ENCODE measurements around the gene KCNN3.

The KCNN3 gene

DNA sequence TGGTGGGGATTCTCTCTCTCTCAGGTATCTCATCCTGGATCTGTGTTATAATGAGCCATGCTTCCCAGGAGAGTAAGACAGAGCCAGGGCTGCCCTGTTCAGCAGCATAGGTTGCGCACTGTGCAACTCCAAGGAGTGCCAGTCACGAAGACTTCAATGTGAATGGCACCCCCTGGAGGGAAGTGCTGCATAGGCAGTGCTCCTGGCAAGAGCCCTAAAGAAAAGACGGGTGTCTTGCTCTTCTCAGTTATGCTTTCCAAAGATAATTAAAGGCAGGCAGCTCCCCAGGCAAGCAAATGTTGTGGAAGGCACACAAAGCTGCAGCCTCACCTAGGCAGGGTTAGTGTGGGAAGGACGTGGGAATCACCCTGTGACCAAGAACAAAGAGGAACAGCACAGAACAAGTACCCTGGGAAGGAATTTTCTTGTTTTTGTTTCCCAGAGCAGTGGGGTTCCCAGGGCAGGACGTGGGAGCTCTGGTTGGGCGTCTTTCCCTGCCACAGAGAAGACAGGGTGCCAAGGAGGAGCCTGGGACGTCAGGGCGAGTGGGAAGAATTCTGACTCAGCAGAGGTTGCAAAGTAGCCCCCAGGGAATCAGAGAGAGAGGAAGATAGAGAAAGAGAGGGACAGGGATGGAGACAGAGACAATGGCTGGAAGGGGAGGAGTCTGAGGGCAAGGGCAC is 120.9 kb downstream of the KCNN3 start (continued):
- TF ChIP-seq, protein P1, sequence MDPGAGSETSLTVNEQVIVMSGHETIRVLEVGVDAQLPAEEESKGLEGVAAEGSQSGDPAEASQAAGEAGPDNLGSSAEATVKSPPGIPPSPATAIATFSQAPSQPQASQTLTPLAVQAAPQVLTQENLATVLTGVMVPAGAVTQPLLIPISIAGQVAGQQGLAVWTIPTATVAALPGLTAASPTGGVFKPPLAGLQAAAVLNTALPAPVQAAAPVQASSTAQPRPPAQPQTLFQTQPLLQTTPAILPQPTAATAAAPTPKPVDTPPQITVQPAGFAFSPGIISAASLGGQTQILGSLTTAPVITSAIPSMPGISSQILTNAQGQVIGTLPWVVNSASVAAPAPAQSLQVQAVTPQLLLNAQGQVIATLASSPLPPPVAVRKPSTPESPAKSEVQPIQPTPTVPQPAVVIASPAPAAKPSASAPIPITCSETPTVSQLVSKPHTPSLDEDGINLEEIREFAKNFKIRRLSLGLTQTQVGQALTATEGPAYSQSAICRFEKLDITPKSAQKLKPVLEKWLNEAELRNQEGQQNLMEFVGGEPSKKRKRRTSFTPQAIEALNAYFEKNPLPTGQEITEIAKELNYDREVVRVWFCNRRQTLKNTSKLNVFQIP (CRISPR knock-in tag; IDR thresholded peaks at IDR 0.05; ENCODE audit: borderline replicate concordance, low read depth), result no peak
- no peak for TF ChIP-seq PPARA (CRISPR knock-in tag; IDR thresholded peaks at IDR 0.05; ENCODE audit: borderline replicate concordance)

DNA sequence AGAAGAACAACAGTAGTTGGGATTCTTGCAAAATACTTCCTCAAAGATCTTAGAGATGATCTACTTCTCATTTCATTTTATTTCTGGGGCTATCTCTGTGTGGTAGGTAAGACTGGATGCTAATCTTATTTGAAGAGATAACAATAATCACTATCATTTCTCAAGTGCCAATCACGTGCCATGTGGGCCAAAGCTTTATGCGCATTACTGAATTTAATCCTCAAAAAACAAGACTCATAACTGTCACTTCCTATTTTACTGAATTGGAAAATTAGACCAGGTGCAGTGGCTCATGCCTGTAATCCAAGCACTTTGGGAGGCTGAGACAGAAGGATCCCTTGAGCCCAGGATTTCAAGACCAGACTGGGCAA is 121.7 kb downstream of the KCNN3 start:
- TF ChIP-seq, protein P2, sequence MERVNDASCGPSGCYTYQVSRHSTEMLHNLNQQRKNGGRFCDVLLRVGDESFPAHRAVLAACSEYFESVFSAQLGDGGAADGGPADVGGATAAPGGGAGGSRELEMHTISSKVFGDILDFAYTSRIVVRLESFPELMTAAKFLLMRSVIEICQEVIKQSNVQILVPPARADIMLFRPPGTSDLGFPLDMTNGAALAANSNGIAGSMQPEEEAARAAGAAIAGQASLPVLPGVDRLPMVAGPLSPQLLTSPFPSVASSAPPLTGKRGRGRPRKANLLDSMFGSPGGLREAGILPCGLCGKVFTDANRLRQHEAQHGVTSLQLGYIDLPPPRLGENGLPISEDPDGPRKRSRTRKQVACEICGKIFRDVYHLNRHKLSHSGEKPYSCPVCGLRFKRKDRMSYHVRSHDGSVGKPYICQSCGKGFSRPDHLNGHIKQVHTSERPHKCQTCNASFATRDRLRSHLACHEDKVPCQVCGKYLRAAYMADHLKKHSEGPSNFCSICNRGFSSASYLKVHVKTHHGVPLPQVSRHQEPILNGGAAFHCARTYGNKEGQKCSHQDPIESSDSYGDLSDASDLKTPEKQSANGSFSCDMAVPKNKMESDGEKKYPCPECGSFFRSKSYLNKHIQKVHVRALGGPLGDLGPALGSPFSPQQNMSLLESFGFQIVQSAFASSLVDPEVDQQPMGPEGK (CRISPR knock-in tag; IDR thresholded peaks at IDR 0.05; ENCODE audit: borderline replicate concordance), result no peak
- no peak for TF ChIP-seq ARNTL (CRISPR knock-in tag; IDR thresholded peaks at IDR 0.05; ENCODE audit: borderline replicate concordance, low read depth)
- TF ChIP-seq ZNF70 (CRISPR knock-in tag; IDR thresholded peaks at IDR 0.05), result no peak
- TF ChIP-seq, protein P3, sequence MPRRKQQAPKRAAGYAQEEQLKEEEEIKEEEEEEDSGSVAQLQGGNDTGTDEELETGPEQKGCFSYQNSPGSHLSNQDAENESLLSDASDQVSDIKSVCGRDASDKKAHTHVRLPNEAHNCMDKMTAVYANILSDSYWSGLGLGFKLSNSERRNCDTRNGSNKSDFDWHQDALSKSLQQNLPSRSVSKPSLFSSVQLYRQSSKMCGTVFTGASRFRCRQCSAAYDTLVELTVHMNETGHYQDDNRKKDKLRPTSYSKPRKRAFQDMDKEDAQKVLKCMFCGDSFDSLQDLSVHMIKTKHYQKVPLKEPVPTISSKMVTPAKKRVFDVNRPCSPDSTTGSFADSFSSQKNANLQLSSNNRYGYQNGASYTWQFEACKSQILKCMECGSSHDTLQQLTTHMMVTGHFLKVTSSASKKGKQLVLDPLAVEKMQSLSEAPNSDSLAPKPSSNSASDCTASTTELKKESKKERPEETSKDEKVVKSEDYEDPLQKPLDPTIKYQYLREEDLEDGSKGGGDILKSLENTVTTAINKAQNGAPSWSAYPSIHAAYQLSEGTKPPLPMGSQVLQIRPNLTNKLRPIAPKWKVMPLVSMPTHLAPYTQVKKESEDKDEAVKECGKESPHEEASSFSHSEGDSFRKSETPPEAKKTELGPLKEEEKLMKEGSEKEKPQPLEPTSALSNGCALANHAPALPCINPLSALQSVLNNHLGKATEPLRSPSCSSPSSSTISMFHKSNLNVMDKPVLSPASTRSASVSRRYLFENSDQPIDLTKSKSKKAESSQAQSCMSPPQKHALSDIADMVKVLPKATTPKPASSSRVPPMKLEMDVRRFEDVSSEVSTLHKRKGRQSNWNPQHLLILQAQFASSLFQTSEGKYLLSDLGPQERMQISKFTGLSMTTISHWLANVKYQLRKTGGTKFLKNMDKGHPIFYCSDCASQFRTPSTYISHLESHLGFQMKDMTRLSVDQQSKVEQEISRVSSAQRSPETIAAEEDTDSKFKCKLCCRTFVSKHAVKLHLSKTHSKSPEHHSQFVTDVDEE (CRISPR knock-in tag; IDR thresholded peaks at IDR 0.05), result no peak
- TF ChIP-seq CSDC2 (CRISPR knock-in tag; IDR thresholded peaks at IDR 0.05), result no peak
- TF ChIP-seq, protein P4, sequence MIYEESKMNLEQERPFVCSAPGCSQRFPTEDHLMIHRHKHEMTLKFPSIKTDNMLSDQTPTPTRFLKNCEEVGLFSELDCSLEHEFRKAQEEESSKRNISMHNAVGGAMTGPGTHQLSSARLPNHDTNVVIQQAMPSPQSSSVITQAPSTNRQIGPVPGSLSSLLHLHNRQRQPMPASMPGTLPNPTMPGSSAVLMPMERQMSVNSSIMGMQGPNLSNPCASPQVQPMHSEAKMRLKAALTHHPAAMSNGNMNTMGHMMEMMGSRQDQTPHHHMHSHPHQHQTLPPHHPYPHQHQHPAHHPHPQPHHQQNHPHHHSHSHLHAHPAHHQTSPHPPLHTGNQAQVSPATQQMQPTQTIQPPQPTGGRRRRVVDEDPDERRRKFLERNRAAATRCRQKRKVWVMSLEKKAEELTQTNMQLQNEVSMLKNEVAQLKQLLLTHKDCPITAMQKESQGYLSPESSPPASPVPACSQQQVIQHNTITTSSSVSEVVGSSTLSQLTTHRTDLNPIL (CRISPR knock-in tag; IDR thresholded peaks at IDR 0.05; ENCODE audit: low read depth), result no peak
- TF ChIP-seq ZFP30 (CRISPR knock-in tag; IDR thresholded peaks at IDR 0.05), result no peak
- TF ChIP-seq SNAI2 (CRISPR knock-in tag; IDR thresholded peaks at IDR 0.05), result no peak
- TF ChIP-seq PPARA (CRISPR knock-in tag; IDR thresholded peaks at IDR 0.05; ENCODE audit: borderline replicate concordance), result no peak
- TF ChIP-seq GLIS3 (CRISPR knock-in tag; IDR thresholded peaks at IDR 0.05), result no peak
- TF ChIP-seq, protein P5, sequence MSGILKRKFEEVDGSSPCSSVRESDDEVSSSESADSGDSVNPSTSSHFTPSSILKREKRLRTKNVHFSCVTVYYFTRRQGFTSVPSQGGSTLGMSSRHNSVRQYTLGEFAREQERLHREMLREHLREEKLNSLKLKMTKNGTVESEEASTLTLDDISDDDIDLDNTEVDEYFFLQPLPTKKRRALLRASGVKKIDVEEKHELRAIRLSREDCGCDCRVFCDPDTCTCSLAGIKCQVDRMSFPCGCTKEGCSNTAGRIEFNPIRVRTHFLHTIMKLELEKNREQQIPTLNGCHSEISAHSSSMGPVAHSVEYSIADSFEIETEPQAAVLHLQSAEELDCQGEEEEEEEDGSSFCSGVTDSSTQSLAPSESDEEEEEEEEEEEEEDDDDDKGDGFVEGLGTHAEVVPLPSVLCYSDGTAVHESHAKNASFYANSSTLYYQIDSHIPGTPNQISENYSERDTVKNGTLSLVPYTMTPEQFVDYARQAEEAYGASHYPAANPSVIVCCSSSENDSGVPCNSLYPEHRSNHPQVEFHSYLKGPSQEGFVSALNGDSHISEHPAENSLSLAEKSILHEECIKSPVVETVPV (CRISPR knock-in tag; IDR thresholded peaks at IDR 0.05), result no peak
- TF ChIP-seq OSR1 (CRISPR knock-in tag; IDR thresholded peaks at IDR 0.05), result no peak
- TF ChIP-seq RARB (CRISPR knock-in tag; IDR thresholded peaks at IDR 0.05), result no peak
- TF ChIP-seq ESRRG (CRISPR knock-in tag; IDR thresholded peaks at IDR 0.05), result no peak
- no peak for TF ChIP-seq TOX (CRISPR knock-in tag; IDR thresholded peaks at IDR 0.05; ENCODE audit: borderline replicate concordance)
- TF ChIP-seq ZNF565 (CRISPR knock-in tag; conservative IDR thresholded peaks at IDR 0.05; ENCODE audit: low read depth), result no peak
- no peak for ATAC-seq

DNA sequence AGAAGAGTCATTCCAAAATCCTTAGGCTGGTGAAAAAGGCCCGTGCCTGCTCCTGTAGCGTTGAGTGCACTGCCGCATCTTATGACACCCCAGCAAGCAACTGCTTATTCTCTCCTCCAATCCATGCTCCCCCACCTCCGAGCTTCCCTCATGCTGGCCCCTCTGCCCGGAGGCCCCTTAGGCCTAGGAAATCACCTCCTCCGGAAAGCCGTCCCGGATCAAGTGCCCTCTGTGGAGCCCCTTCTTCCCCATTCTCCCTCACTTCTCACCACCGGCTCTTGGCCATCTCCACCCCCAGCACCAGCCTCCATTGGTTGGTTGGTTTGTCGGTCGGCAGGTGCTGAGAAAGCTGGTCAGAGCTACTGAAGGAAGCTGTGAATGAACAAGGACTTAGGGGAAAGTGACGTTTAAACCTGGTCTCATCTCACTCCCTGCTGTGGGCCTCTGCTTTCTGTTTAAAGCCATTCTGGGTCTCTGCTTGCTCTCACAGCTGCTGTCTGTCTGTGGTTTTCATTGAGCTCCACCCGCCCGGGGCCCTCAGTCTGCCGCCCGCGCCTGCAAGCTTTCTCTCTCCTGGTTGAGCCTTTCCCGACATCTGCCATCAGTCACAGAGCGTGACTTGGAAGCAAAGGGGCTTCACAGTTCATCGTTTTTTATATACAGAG is 122.2 kb downstream of the KCNN3 start:
- TF ChIP-seq ISL1 (CRISPR knock-in tag; IDR thresholded peaks at IDR 0.05), result no peak
- TF ChIP-seq SNAI2 (CRISPR knock-in tag; IDR thresholded peaks at IDR 0.05), result no peak
- no peak for TF ChIP-seq PPARA (CRISPR knock-in tag; IDR thresholded peaks at IDR 0.05; ENCODE audit: borderline replicate concordance)
- no peak for TF ChIP-seq ZFP3 (CRISPR knock-in tag; IDR thresholded peaks at IDR 0.05)
- TF ChIP-seq ESRRG (CRISPR knock-in tag; IDR thresholded peaks at IDR 0.05), result no peak
- TF ChIP-seq ZC3H10 (CRISPR knock-in tag; IDR thresholded peaks at IDR 0.05), result no peak
- no peak for TF ChIP-seq GLIS3 (CRISPR knock-in tag; IDR thresholded peaks at IDR 0.05)
- TF ChIP-seq ZFP30 (CRISPR knock-in tag; IDR thresholded peaks at IDR 0.05), result no peak
- TF ChIP-seq, protein P1 (CRISPR knock-in tag; IDR thresholded peaks at IDR 0.05; ENCODE audit: borderline replicate concordance, low read depth), result no peak
- no peak for TF ChIP-seq ZNF70 (CRISPR knock-in tag; IDR thresholded peaks at IDR 0.05)
- TF ChIP-seq ZNF565 (CRISPR knock-in tag; conservative IDR thresholded peaks at IDR 0.05; ENCODE audit: low read depth), result no peak
- TF ChIP-seq ARNTL (CRISPR knock-in tag; IDR thresholded peaks at IDR 0.05; ENCODE audit: borderline replicate concordance, low read depth), result no peak
- no peak; the same call in 1 of the 3 replicates for ATAC-seq

Measured in SK-N-SH treated with all-trans-retinoic acid at 6 μM for 48 hours (cell line).